GM18870 (cell line): ENCODE data around the gene TIMP2.
"Not testable (repeated sequence)": the region's sequence is repeated elsewhere in the genome, so short reads cannot be mapped to it uniquely, and the experiment has no call there.

Source experiments
- ATAC-seq: cut with Tn5 transposase; IDR thresholded peaks from one replicate; pipeline ENCODE4 v1.9.1; 2021; ENCODE audit warnings: moderate library complexity; ENCODE audit not compliant: unreplicated experiment

The TIMP2 gene

GRCh38 chr17:78910497-78911284 lies 14.5 kb downstream of the TIMP2 start:
- no peak for ATAC-seq

- ATAC-seq, result no peak
Observed at GRCh38 chr17:78908426-78908825, 16.8 kb downstream of the TIMP2 start.

DNA sequence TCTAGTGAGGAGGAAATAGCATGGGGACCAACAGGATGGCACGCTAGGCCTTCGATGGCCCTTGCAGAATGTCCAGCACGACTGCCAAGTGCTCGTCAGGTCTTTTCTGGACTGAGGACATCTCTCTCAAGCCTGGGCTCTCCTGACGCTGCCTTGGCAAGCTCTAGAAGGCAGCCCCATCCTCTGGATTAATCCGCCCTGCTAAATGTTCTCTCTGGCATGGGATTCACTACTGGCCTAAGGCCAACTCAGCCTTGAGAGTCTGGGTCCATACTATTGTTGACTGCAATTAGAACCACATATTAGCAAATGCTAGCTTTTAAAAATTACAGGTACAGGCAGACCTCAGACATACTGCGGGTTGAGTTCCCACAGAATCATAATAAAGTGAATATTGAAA lies 19.6 kb downstream of the TIMP2 start:
- no peak for ATAC-seq

DNA sequence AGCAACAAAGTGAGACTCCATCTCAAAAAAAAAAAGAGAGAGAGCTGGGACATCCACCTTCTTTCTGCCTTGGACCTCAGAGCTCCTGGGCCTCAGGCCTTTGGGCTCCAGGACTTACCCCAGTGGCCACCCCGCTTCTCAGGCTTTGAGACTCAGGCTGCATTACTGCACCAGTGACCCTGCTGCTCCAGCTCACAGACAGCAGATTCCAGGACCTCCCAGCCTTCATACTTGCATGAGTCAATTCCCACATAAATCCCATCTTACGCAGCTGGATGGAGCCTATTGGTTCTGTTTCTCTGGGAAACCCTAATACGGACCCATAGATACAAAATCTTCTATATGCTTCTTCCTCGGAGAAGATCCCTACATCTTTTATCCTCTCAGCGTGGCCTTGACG lies 20.1 kb downstream of the TIMP2 start:
- no peak for ATAC-seq

- no peak for ATAC-seq
Observed at GRCh38 chr17:78904371-78904770, 20.8 kb downstream of the TIMP2 start.

GRCh38 chr17:78903101-78903779 lies 21.9 kb downstream of the TIMP2 start, which contains the start of gene CEP295NL:
TSS of gene CEP295NL (minus strand) at chr17:78903201. CDS start at chr17:78901828, 1,373 bp downstream.
- ATAC-seq, result no peak

- not testable (repeated sequence) for ATAC-seq
Observed at GRCh38 chr17:78902231-78902630, 23.0 kb downstream of the TIMP2 start.

- ATAC-seq, result no peak
Observed at GRCh38 chr17:78901806-78902205, 23.4 kb downstream of the TIMP2 start.

- no peak for ATAC-seq
Observed at GRCh38 chr17:78900816-78901215, 24.4 kb downstream of the TIMP2 start.

GRCh38 chr17:78899361-78900260 lies 25.6 kb downstream of the TIMP2 start:
- ATAC-seq, result no peak

DNA sequence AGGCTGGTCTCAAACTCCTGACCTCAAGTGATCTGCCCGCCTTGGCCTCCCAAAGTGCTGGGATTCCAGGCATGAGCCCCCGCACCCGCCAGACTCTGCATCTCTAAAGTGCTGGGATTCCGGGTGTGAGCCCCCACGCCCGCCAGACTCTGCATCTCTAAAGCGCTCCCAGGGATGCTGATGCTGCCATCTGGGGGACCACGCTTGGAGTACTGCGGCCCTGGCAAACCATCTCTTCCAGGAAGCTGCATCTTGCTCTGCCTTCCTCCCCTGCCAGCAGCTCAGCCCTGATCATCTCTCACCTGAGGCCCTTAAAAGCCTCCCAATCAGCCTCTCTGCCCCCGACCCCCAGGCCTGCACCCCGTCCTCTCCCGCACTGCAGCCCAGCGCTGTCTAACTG lies 26.2 kb downstream of the TIMP2 start:
- no peak for ATAC-seq

- no peak for ATAC-seq
Observed at GRCh38 chr17:78898075-78898836, 26.9 kb downstream of the TIMP2 start.

DNA sequence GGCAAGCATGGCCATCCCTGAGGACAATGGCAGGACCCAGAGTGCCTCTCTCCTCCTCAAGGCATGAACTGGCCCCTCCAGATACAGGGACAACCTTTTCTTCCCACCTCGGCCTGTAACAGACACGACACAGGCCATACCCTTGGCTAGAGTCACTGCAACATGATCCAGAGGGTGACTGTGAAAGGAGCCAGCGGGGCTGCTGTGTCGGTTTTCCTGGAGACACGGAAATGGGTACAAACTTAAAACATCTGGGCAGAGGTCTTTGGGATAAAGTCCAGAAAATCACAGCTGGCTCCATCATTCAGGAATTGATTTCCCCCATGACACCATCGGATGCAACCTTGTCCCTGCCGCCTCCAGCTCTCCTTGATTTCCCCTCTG lies 27.5 kb downstream of the TIMP2 start:
- no peak for ATAC-seq

GRCh38 chr17:78896834-78897663 lies 28.1 kb downstream of the TIMP2 start:
- no peak for ATAC-seq

- ATAC-seq, result no peak
Observed at GRCh38 chr17:78896091-78896833, 28.9 kb downstream of the TIMP2 start.

GRCh38 chr17:78895322-78895721 lies 29.9 kb downstream of the TIMP2 start:
- no peak for ATAC-seq

- no peak for ATAC-seq
Observed at GRCh38 chr17:78893684-78894083, 31.5 kb downstream of the TIMP2 start.

- ATAC-seq, result no peak
Observed at GRCh38 chr17:78892936-78893379, 32.2 kb downstream of the TIMP2 start.

DNA sequence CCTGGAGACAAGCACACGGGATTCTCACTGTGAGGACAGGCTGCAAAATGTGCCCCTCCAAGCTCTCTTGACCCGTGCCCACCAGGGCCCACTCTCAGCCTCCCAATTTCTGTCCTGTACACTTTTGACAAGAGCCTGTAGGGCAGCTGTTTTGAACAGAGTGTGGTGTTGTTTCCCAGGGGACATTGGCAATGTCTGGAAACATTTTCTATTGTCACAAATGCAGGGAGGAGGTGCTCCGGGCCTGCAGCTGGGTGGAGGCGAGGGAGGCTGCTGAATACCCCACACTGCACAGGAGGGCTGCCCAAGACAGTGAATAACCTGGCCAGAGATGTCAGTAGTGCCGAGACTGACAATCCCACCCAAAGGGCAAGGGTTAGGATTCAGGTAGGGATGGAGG lies 32.7 kb downstream of the TIMP2 start:
- no peak for ATAC-seq
